Breast epithelium (tissue), 4 donors: Measurements from ENCODE around the gene SMIM5. TPM values are rescaled to one million over a fixed set of nuclear protein-coding genes. Genes with fewer than 3 reads are reported as not detected.

Source experiments
- DNase-seq, 2 donors: peaks; one replicate each; pipeline ENCODE4 v3.0.0-alpha.2; 2019; ENCODE audit warnings: low spot score in 2 of 2
- H3K27ac ChIP-seq, 2 donors: fragments of 200-600 bp; sonication (generic) in 1 of 2; one replicate each; pipeline ENCODE4 v1.5.1; 2016 to 2019; ENCODE audit warnings: mild to moderate bottlenecking in 1 of 2
- H3K27me3 ChIP-seq, 2 donors: fragments of 200-600 bp; sonication (generic) in 1 of 2; one replicate each; pipeline versions ENCODE4 v1.5.1 to v1.6.0; 2017 to 2019; ENCODE audit warnings: control low read depth in 1 of 2, mild to moderate bottlenecking in 1 of 2
- H3K36me3 ChIP-seq: fragments of 200-600 bp; one replicate; pipeline ENCODE4 v1.5.1; 2019
- H3K4me1 ChIP-seq, 2 donors: fragments of 200-600 bp; sonication (generic); one replicate each; pipeline ENCODE4 v1.5.1; 2016 to 2019; ENCODE audit warnings: control low read depth in 1 of 2
- H3K4me3 ChIP-seq, 3 donors: fragments of 200-600 bp; sonication (generic); 1 replicate in 2 of 3; 2 replicates in 1 of 3; pipeline ENCODE4 v1.5.1; 2016 to 2019; ENCODE audit warnings: mild to moderate bottlenecking in 3 of 3, moderate library complexity in 2 of 3
- H3K9me3 ChIP-seq, 2 donors: fragments of 200-600 bp; sonication (generic) in 1 of 2; one replicate each; pipeline ENCODE4 v1.5.1; 2016 to 2019; ENCODE audit warnings: control low read depth in 1 of 2
- CTCF ChIP-seq, 3 donors: fragments of 450-650 bp; IDR thresholded peaks; one replicate each; pipeline ENCODE4 v1.5.1; 2016 to 2017; ENCODE audit warnings: antibody characterized with exemption in 3 of 3, mild to moderate bottlenecking in 3 of 3, moderate library complexity in 3 of 3
- POLR2A ChIP-seq: fragments of 450-650 bp; IDR thresholded peaks from one replicate; pipeline ENCODE4 v1.6.1; 2016; ENCODE audit warnings: antibody characterized with exemption, mild to moderate bottlenecking, moderate library complexity
- POLR2AphosphoS5 ChIP-seq, 3 donors: sonication (generic); formaldehyde crosslinking; IDR thresholded peaks; one replicate each; pipeline ENCODE4 v1.6.1; 2017; ENCODE audit warnings: antibody characterized with exemption in 3 of 3
- intact Hi-C: fragments of 100-400 bp; cut with DNase I; formaldehyde crosslinking; loops from one replicate; pipeline ENCODE4 v1.15.1; 2023; ENCODE audit warnings: low total_unique reads
- total RNA-seq, 3 donors: library from RNA; depleted of rRNA; stranded (reverse); fragments of >200 nt; gene quantifications; one replicate each; pipeline ENCODE4 v1.1.0, GENCODE V29; 2016

Gene SMIM5
- total RNA-seq, 3 donors from 2014 or later: 0.29 to 2.6 (median 0.48) TPM

GRCh38 chr17:75641343-75641742 lies 8.1 kb downstream of the SMIM5 start:
- no peaks in the 10 kb centered on the region for H3K9me3 ChIP-seq
- TF ChIP-seq POLR2A (no peak), CTCF (IDR thresholded peaks at IDR 0.05) (no peak), POLR2AphosphoS5 (IDR thresholded peaks at IDR 0.05) (no peak)
- H3K4me3 ChIP-seq: no peak overlapping the region
- no peak for DNase-seq
- H3K27ac ChIP-seq: peak overlapping the region; percentile 83 to 95
- H3K4me1 ChIP-seq: peaks cover 5 to 13% of the 10 kb centered on the region in 2 donors
- H3K36me3 ChIP-seq: no peaks in the 10 kb centered on the region
- no peaks in the 10 kb centered on the region for H3K27me3 ChIP-seq
- intact Hi-C loops: no loop called here

DNA sequence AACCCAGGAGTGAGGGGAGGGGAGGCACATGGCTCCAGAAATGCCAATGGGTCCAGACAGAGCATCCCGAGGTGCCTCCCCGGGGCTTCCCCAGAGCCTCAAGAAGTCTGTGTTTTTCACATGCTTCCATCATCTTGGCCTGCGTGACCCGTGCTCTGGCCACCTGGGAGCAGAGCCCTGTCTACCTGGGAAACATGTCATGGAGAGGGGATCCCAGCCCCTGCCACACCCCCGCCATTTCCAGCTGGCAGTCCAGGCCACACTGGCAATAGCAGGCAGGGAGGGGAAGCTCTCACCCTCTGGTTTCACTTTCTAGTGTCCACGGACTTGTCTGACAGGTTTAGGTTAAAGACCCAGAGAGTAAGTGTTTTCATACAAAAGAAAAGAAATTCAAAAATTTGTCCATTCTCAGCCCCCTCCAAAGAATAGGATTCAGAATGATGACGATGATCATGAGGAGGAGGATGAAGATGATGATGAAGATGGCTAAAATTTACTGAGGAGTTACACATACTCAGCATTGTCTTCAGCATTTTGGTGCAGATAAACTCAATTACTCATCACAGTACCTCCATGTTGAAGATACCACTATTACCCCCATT lies 9.0 kb downstream of the SMIM5 start:
- DNase-seq: peak in 1 of 2 donors; percentile 54
- peak overlapping the region; percentile 83 to 95 for H3K27ac ChIP-seq
- peak overlapping the region in 1 of 3 donors; percentile 8 for H3K4me3 ChIP-seq
- no peaks in the 10 kb centered on the region for H3K36me3 ChIP-seq
- TF ChIP-seq POLR2AphosphoS5 (IDR thresholded peaks at IDR 0.05): no peak
- TF ChIP-seq CTCF (IDR thresholded peaks at IDR 0.05): no peak
- TF ChIP-seq POLR2A: no peak
- no peaks in the 10 kb centered on the region for H3K9me3 ChIP-seq
- peaks cover 5 to 13% of the 10 kb centered on the region in 2 donors for H3K4me1 ChIP-seq
- intact Hi-C loops: no loop called here
- no peaks in the 10 kb centered on the region for H3K27me3 ChIP-seq

- no peaks in the 10 kb centered on the region for H3K36me3 ChIP-seq
- H3K4me1 ChIP-seq: peaks cover 5 to 13% of the 10 kb centered on the region in 2 donors
- H3K9me3 ChIP-seq: no peaks in the 10 kb centered on the region
- TF ChIP-seq POLR2AphosphoS5 (IDR thresholded peaks at IDR 0.05): no peak
- intact Hi-C loops: no loop called here
- peak overlapping the region; percentile 83 to 95 for H3K27ac ChIP-seq
- peak in 1 of 2 donors; percentile 44 for DNase-seq
- H3K4me3 ChIP-seq: peak overlapping the region in 1 of 3 donors; percentile 8
- H3K27me3 ChIP-seq: no peaks in the 10 kb centered on the region
Measured at GRCh38 chr17:75642784-75643642, 9.8 kb downstream of the SMIM5 start.

- Histone ChIP-seq H3K27me3 (no peaks in the 10 kb centered on the region), H3K4me3 (no peak overlapping the region), H3K36me3 (no peaks in the 10 kb centered on the region), H3K4me1 (peaks cover 5 to 13% of the 10 kb centered on the region in 2 donors), H3K27ac (peak overlapping the region; percentile 83 to 95), H3K9me3 (no peaks in the 10 kb centered on the region)
- intact Hi-C loops: no loop called here
- TF ChIP-seq CTCF (IDR thresholded peaks at IDR 0.05) (no peak), POLR2AphosphoS5 (IDR thresholded peaks at IDR 0.05) (no peak), POLR2A (no peak)
- DNase-seq: no peak
Measured at GRCh38 chr17:75643643-75644017, 10.4 kb downstream of the SMIM5 start.

DNA sequence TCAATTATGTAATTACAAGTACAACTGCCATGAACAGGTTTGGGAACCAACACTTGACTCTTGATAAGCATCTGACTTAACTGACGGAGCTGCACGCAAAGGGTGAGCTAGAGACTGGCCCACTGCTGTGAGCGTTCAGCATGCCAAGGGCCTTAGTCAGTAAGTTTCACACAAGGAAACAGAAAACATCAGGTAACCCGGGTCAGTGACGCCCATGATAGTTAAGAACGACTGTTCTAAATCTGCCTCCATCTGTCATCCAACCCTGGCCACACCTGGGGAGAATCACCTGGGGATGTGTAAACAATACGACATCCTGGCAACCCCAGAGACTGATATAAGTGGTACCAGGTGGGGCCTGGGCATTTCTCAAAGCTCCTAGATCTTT lies 12.3 kb downstream of the SMIM5 start:
- no peak overlapping the region for H3K4me3 ChIP-seq
- DNase-seq: peak in 1 of 2 donors; percentile 75
- peak overlapping the region; percentile 88 to 95 for H3K27ac ChIP-seq
- intact Hi-C loops: no loop called here
- H3K4me1 ChIP-seq: peaks cover 5 to 13% of the 10 kb centered on the region in 2 donors
- H3K27me3 ChIP-seq: no peaks in the 10 kb centered on the region
- H3K36me3 ChIP-seq: no peaks in the 10 kb centered on the region
- no peaks in the 10 kb centered on the region for H3K9me3 ChIP-seq
- peak in 1 of 3 donors; percentile 22 for TF ChIP-seq POLR2AphosphoS5 (IDR thresholded peaks at IDR 0.05)
- TF ChIP-seq CTCF (IDR thresholded peaks at IDR 0.05): no peak
- TF ChIP-seq POLR2A: no peak
